ENCODE results near the gene SUGCT. TPM values are rescaled to one million over a fixed set of nuclear protein-coding genes. Genes with fewer than 3 reads are reported as not detected.

SUGCT gene
- total RNA-seq, 3 donors from 2014 or later (not counting 1 experiment from before 2014, with no cell fraction given), result 0.40 to 0.59 TPM; not detected in 1

DNA sequence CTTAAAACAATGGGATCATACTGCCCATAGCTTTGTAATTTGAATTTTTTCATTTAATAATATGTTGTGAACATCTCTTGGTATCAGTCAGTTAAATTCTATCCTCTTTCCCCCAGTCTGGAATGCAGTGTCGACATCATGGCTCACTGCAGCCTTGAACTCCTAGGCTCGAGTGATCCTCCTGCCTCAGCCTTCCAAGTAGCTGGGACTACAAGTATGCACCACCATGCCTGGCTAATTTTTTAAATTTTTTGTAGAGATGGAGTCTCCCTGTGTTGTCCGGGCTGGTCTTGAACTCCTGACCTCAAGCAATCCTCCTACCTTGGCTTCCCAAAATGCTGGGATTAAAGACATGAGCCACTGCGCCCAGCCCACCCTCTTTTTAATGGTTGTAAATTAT lies 35.0 kb upstream of the SUGCT start:
- Mint-ChIP-seq H3K27ac (peak overlapping the region in 1 of 2 donors; percentile 36), H3K4me3 (no peak overlapping the region), H3K9me3 (no peaks in the 10 kb centered on the region), H3K36me3 (no peaks in the 10 kb centered on the region), H3K27me3 (ENCODE audit: low read depth in 2 of 2) (no peaks in the 10 kb centered on the region), H3K4me1 (peaks cover 0 to 4% of the 10 kb centered on the region in 2 donors)
- Histone ChIP-seq H3K4me3 (ENCODE audit: low read length) (no peak overlapping the region), H3K27ac (ENCODE audit: low read length) (no peak overlapping the region), H3K36me3 (ENCODE audit: control insufficient read depth, insufficient read depth, low read length) (peaks cover 21% of the 10 kb centered on the region), H3K9me3 (ENCODE audit: control insufficient read depth, insufficient read depth, low read length) (no peaks in the 10 kb centered on the region), H3K27me3 (ENCODE audit: control insufficient read depth, insufficient read depth, low read length) (no peaks in the 10 kb centered on the region), H3K4me1 (ENCODE audit: control insufficient read depth, insufficient read depth, low read length) (no peaks in the 10 kb centered on the region)
- DNase-seq (no peak), ATAC-seq (no peak)
- intact Hi-C loops (cut with micrococcal nuclease), result no loop called here
- WGBS (ENCODE audit: insufficient coverage), result 96% methylated on average over 2 of the region's 4 CpGs
- TF ChIP-seq, protein P1, sequence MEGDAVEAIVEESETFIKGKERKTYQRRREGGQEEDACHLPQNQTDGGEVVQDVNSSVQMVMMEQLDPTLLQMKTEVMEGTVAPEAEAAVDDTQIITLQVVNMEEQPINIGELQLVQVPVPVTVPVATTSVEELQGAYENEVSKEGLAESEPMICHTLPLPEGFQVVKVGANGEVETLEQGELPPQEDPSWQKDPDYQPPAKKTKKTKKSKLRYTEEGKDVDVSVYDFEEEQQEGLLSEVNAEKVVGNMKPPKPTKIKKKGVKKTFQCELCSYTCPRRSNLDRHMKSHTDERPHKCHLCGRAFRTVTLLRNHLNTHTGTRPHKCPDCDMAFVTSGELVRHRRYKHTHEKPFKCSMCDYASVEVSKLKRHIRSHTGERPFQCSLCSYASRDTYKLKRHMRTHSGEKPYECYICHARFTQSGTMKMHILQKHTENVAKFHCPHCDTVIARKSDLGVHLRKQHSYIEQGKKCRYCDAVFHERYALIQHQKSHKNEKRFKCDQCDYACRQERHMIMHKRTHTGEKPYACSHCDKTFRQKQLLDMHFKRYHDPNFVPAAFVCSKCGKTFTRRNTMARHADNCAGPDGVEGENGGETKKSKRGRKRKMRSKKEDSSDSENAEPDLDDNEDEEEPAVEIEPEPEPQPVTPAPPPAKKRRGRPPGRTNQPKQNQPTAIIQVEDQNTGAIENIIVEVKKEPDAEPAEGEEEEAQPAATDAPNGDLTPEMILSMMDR (IDR thresholded peaks at IDR 0.05), result no peak

DNA sequence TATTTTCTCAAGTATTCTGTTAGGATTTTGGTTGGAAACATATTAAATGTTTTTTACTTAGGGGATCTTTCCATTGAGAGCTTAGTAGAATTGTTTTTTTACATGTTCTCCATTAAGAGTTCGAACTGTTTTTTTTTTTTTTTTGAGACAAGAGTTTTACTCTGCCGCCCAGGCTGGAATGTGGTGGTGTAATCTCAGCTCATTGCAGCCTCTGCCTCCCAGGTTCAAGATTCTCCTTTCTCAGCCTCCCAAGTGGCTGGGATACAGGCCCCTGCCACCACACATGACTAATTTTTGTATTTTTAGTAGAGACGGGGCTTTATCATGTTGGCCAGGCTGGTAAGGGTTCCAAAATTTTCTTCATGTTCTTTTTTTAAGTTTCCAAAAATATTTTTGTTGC lies 33.6 kb upstream of the SUGCT start:
- Histone ChIP-seq H3K27ac (ENCODE audit: low read length) (no peak overlapping the region), H3K9me3 (ENCODE audit: control insufficient read depth, insufficient read depth, low read length) (no peaks in the 10 kb centered on the region), H3K4me1 (ENCODE audit: control insufficient read depth, insufficient read depth, low read length) (no peaks in the 10 kb centered on the region), H3K27me3 (ENCODE audit: control insufficient read depth, insufficient read depth, low read length) (no peaks in the 10 kb centered on the region), H3K4me3 (ENCODE audit: low read length) (no peak overlapping the region), H3K36me3 (ENCODE audit: control insufficient read depth, insufficient read depth, low read length) (peaks cover 10% of the 10 kb centered on the region)
- WGBS (ENCODE audit: insufficient coverage), result 100% methylated on average over 2 of the region's 3 CpGs
- peaks cover 0 to 4% of the 10 kb centered on the region in 2 donors for H3K4me1 Mint-ChIP-seq
- no peaks in the 10 kb centered on the region for H3K27me3 Mint-ChIP-seq (ENCODE audit: low read depth in 2 of 2)
- intact Hi-C loops (cut with micrococcal nuclease), result no loop called here
- no peaks in the 10 kb centered on the region for H3K9me3 Mint-ChIP-seq
- DNase-seq, result no peak
- no peak for ATAC-seq
- H3K36me3 Mint-ChIP-seq, result no peaks in the 10 kb centered on the region
- TF ChIP-seq, protein P1 (IDR thresholded peaks at IDR 0.05), result no peak
- H3K4me3 Mint-ChIP-seq, result no peak overlapping the region
- H3K27ac Mint-ChIP-seq, result peak overlapping the region in 1 of 2 donors; percentile 6

DNA sequence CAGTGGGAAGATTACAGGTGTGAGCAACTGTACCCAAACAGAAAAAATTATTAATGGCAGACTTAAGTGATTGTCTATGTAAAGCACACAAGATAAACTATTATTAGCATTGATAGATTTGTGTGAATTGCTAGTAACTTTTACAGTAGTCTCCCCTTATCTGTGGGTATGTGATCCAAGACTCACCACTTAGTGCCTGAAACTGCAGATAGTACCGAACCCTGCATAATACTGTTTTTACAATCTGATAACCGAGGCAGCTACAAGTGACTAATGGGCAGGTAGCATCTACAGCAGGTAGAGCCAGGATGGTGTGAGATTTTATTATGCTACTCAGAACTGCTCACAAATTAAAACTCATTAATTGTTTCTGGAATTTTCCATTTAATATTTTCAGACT lies 31.9 kb upstream of the SUGCT start:
- H3K9me3 Mint-ChIP-seq, result no peaks in the 10 kb centered on the region
- ATAC-seq (no peak), DNase-seq (no peak)
- TF ChIP-seq, protein P1 (IDR thresholded peaks at IDR 0.05), result no peak
- H3K36me3 Mint-ChIP-seq, result no peaks in the 10 kb centered on the region
- intact Hi-C loops (cut with micrococcal nuclease), result no loop called here
- Histone ChIP-seq H3K36me3 (ENCODE audit: control insufficient read depth, insufficient read depth, low read length) (peaks cover 5% of the 10 kb centered on the region), H3K9me3 (ENCODE audit: control insufficient read depth, insufficient read depth, low read length) (no peaks in the 10 kb centered on the region), H3K27me3 (ENCODE audit: control insufficient read depth, insufficient read depth, low read length) (no peaks in the 10 kb centered on the region), H3K4me3 (ENCODE audit: low read length) (no peak overlapping the region), H3K27ac (ENCODE audit: low read length) (no peak overlapping the region), H3K4me1 (ENCODE audit: control insufficient read depth, insufficient read depth, low read length) (no peaks in the 10 kb centered on the region)
- 100% methylated on average over 2 of the region's 2 CpGs for whole genome bisulfite sequencing (ENCODE audit: insufficient coverage)
- H3K27ac Mint-ChIP-seq, result peak overlapping the region; percentile 21 to 33
- peaks cover 0 to 4% of the 10 kb centered on the region in 2 donors for H3K4me1 Mint-ChIP-seq
- no peaks in the 10 kb centered on the region for H3K27me3 Mint-ChIP-seq (ENCODE audit: low read depth in 2 of 2)
- H3K4me3 Mint-ChIP-seq, result no peak overlapping the region

DNA sequence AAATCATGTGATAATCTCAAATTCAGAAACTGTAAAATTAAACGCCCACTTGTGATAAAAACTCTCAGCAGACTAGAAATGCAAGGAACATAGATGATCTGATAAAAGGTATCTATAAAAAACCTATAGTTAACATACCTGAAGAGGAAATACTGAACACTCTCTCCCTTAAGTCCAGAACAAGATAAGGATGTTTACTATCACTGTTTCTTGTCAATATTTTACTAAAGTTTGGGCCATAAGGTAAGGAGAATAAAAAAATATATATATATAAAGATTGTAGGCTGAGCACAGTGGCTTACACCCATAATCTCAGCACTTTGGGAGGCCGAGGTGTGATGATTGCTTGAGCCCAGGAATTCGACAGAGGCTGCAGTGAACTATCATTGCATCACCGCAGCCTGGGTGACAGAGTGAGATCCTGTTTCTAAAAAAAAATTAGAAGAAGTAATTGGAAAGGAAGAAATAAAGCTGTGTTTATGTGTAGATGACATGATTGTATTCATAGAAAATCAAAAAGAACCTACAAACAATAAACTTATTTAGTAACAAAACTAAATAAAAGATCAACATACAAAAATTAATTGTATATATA lies 28.8 kb upstream of the SUGCT start:
- Mint-ChIP-seq H3K4me1 (peaks cover 0 to 4% of the 10 kb centered on the region in 2 donors), H3K9me3 (no peaks in the 10 kb centered on the region), H3K27ac (no peak overlapping the region), H3K4me3 (no peak overlapping the region), H3K36me3 (no peaks in the 10 kb centered on the region), H3K27me3 (ENCODE audit: low read depth in 2 of 2) (no peaks in the 10 kb centered on the region)
- H3K4me1 ChIP-seq (ENCODE audit: control insufficient read depth, insufficient read depth, low read length), result no peaks in the 10 kb centered on the region
- H3K27ac ChIP-seq (ENCODE audit: low read length), result no peak overlapping the region
- H3K4me3 ChIP-seq (ENCODE audit: low read length), result no peak overlapping the region
- ATAC-seq (no peak), DNase-seq (no peak)
- intact Hi-C loops (cut with micrococcal nuclease), result no loop called here
- H3K27me3 ChIP-seq (ENCODE audit: control insufficient read depth, insufficient read depth, low read length), result no peaks in the 10 kb centered on the region
- WGBS (ENCODE audit: insufficient coverage), result 88% methylated on average over 3 of the region's 4 CpGs
- TF ChIP-seq, protein P1 (IDR thresholded peaks at IDR 0.05), result no peak
- peaks cover 5% of the 10 kb centered on the region for H3K36me3 ChIP-seq (ENCODE audit: control insufficient read depth, insufficient read depth, low read length)
- H3K9me3 ChIP-seq (ENCODE audit: control insufficient read depth, insufficient read depth, low read length), result no peaks in the 10 kb centered on the region
